GM15510 (cell line): ENCODE data around the gene RCOR3.

ENCODE experiments used
- POLR2A ChIP-seq: IDR thresholded peaks from 3 replicates; pipeline ENCODE4 v1.6.1; 2011; ENCODE audit warnings: borderline replicate concordance; ENCODE audit not compliant: insufficient read length; ENCODE audit errors: extremely low read depth

The RCOR3 gene

DNA sequence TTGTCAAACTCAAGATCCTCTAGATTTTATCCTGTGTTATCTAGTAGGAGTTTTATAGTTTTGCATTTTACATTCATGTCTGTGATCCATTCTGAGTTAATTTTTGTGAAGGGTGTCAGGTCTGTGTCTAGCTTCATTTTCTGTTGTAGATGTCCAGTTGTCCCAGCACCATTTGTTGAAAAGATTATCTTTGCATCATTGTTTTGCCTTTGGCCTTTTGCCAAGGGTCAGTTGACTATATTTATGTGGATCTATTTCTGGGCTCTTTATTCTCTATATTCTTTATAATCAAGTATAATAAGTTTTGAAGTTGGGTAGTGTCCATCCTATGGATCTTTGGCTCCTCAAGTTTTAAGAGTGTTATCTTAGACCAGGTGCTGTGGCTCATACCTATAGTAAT lies 89.4 kb downstream of the RCOR3 start:
- TF ChIP-seq POLR2A, result no peak

DNA sequence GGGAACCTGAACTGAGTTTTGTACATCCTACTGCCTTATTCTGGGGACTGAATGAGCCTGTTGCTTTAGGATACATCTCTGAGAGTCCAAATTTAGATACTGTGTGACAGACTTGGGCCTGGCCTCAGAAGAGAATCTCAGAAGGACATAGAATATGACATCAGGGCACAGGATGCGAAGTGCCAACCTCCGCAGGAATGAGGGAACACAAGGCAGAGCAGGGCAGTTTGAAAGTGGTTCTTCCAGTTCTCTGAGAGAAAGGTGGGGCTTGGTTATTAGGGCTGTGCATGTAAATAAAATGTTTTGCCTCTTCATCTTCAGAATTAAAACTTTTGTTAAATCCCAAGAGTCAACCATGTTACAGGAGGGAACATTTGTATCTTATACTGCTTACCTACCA lies 90.6 kb downstream of the RCOR3 start:
- no peak for TF ChIP-seq POLR2A

DNA sequence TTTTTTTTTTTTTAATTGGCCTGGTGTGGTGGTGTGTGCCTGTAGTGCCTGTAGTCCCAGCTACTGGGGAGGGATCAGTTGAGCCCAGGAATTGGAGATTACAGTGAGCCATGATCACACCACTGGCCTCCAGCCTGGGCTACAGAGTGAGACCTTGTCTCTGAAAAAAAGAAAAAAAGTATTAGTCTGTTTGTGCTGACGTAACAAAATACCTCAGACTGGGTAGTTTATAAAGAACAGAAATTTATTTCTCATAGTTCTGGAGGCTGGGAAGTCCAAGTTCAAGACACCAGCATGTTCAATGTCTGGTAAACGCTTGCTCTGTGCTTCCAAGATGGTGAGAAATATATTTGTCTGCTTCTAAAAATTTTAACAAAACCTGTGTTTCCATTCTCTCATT lies 93.3 kb downstream of the RCOR3 start:
- TF ChIP-seq POLR2A, result no peak

DNA sequence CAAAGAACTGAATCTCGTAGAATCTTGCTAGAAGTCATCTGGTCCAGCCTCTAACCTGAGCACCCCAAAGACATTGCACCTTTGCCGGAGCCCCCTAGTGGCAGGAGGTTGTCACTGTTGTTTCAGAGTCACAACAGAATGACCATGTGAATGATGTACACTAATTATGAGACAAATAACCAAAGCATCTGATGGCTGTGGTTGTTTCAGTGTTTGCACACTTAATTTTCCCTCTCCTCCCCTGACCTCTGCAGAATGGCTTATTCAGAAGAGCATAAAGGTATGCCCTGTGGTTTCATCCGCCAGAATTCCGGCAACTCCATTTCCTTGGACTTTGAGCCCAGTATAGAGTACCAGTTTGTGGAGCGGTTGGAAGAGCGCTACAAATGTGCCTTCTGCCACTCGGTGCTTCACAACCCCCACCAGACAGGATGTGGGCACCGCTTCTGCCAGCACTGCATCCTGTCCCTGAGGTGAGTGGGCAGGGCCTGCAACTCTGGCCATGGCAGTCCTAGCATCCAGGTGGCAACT lies 93.9 kb downstream of the RCOR3 start:
- no peak for TF ChIP-seq POLR2A

DNA sequence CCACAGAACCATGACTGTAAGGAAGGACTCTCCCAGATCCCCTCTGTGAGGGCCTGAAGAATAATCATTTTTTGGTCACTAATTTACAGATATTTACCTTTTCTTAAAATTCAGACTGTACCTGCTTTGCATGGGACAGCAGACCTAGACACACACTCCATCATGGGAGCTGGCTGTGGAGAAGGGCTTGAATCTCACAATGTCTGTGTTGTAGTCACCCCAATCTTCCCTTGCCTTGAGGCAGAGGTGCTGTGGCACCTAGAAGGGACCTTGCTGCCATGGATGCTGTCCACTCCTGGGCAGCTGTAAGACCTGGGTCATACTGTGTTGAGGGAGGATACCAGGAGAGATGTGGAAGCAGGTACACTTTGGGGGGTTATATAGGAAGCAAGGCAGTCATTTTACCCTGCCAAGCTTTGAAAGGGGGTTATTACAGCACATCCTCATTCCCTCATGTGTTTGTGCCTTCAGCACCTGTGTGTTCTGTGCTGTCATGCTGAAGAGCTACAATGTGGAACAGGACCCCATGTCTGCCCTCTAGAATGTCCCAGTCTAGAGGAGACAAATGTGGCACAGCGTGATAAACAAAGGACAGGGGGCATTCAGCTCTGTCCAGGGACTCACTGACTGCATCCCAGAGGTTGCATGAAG lies 94.5 kb downstream of the RCOR3 start:
- no peak for TF ChIP-seq POLR2A

DNA sequence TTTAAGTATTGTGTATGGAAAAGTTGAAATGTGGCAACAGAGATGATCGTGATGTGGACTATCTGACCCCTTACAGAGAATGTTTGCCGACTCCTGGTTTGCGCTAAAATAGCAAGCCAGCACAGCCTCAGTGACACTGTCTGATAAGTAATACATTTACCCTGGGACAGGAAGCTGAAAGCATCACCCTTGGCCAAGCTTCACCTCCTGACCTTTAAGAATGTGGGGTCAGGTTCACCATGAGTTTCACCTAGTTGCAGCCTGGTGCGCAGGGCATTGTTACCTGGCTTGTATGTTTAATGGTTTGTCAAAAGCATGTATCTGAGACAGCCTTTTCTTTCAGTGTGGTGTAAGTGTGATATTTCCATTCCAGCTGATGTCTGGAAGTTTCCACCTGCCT lies 96.7 kb downstream of the RCOR3 start:
- no peak for TF ChIP-seq POLR2A

DNA sequence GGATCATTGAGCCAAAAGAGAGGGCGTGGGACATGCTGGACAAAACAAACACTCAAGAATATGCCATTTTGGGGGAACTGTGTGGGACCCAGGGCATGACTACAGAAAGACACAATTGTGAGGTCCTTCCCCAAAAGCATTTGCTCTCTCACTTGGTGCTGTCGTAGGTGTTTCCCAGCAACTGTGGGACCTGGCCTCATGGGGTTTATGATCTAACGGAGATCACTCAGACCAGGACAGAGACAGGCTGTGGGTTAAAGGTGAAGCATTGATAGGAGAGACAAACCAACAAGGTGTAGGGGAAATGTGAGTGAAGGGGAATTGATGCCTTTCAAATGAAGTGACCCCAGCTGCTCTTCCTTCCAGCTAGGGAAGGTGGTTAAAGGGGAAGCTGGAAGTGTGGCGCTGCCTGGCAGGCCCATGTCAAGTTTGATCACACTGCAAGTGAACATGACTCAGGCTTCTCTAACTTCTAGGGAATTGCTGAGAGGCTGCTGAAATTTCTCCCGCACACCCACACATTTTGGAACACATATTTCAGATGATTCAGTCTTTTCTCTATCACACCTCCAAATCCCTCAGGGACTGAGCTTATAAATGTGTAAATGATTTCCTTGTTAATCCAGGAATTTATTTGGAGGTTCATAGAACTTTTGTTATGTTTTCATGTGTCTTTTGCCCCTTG lies 97.7 kb downstream of the RCOR3 start:
- no peak for TF ChIP-seq POLR2A

DNA sequence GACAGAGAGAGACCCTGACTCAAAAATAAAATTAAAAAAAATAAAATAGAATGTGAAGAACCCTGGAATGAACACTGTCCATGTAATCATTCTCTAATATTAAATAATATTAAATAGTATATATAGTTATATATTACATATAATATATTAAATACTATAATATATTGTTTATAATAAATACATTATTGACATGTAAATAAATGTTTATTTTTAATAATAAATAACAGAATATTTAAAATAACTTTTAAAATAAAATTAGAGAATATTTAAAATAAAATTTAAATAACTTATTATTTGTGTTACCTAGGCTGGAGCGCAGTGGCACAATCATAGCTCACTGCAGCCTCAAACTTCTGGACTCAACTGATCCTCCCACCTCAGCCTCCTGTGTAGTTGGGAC lies 99.5 kb downstream of the RCOR3 start:
- TF ChIP-seq POLR2A, result no peak

DNA sequence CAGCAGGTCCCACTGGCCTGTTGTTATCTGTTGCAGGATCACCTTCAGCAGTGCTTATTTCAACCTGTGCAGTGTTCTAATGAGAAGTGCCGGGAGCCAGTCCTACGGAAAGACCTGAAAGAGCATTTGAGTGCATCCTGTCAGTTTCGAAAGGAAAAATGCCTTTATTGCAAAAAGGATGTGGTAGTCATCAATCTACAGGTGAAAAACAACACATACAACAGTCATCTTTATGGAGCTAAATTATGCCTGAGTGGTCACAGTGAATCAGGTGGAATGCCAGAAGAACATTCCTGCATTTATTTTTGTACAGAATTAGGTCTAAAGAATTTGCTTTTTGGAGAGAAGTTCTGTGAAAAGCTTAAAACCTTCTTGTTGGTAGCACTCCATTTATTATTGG lies 100.7 kb downstream of the RCOR3 start:
- no peak for TF ChIP-seq POLR2A

DNA sequence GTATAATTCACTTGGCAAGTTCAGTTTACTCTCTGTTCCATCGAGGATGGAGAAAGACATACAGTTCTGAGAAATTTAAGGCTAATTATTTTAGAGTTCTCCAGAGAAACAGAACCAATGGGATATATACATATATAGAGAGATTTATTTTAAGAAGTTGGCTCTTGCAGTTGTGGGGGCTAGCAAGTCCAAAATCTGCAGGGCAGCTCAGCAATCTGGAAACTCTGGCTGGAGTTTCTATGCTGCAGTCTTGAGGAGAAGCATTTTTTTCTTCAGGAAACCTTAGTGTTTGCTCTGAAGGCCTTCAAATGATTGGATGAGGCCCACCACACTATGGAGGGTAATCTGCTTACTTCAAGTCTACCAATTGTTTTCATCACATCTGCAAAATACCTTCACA lies 102.0 kb downstream of the RCOR3 start:
- TF ChIP-seq POLR2A, result no peak
